Sigmoid colon (tissue), 4 donors: ENCODE measurements around the gene VPS8.

Experiments used
- CTCF ChIP-seq, 4 experiments: fragments of 450-650 bp in 3 of 4; fragments of 200-600 bp in 1 of 4; IDR thresholded peaks; one replicate each; pipeline ENCODE4 v1.5.1; 2016 to 2019; ENCODE audit warnings: antibody characterized with exemption in 4 of 4, mild to moderate bottlenecking in 3 of 4, moderate library complexity in 2 of 4
- EP300 ChIP-seq, 4 donors: sonication (generic); formaldehyde crosslinking; IDR thresholded peaks; one replicate each; pipeline ENCODE4 v1.6.1; 2017; ENCODE audit warnings: antibody characterized with exemption in 4 of 4
- POLR2A ChIP-seq, 2 donors: fragments of 450-650 bp; IDR thresholded peaks; one replicate each; pipeline ENCODE4 v1.6.1; 2016; ENCODE audit warnings: antibody characterized with exemption in 2 of 2, mild to moderate bottlenecking in 2 of 2, moderate library complexity in 2 of 2
- POLR2AphosphoS5 ChIP-seq, 4 donors: sonication (generic); formaldehyde crosslinking; IDR thresholded peaks; one replicate each; pipeline ENCODE4 v1.6.1; 2017; ENCODE audit warnings: antibody characterized with exemption in 4 of 4

- TF ChIP-seq CTCF (IDR thresholded peaks at IDR 0.05): no peak
- TF ChIP-seq POLR2A (IDR thresholded peaks at IDR 0.05): no peak
- TF ChIP-seq EP300 (IDR thresholded peaks at IDR 0.05): no peak
- no peak for TF ChIP-seq POLR2AphosphoS5 (IDR thresholded peaks at IDR 0.05)
These were observed 11.5 kb upstream of the VPS8 start for GRCh38 chr3:184800349-184800930.
